Astrocyte (in vitro differentiated cells and primary cell): ENCODE measurements around the gene RNF157. TPM values are rescaled to one million over a fixed set of nuclear protein-coding genes. Genes with fewer than 3 reads are reported as not detected.

ENCODE experiments used
- DNase-seq: peaks from one replicate; pipeline ENCODE4 v3.0.0-alpha.2; 2010; ENCODE audit warnings: low read depth
- FAIRE-seq: peaks from 2 replicates; lab custom pipeline; 2011; peaks lifted over from hg19 to GRCh38; lab: Jason Lieb, UNC
- H2AFZ ChIP-seq: 2 replicates; pipeline ENCODE4 v1.6.0; 2012; ENCODE audit warnings: low read depth, low read length, inconsistent platforms
- H3K27ac ChIP-seq: 2 replicates; pipeline ENCODE4 v1.5.1; 2011; ENCODE audit warnings: low read depth, low read length, inconsistent platforms
- H3K27me3 ChIP-seq: 2 replicates; pipeline ENCODE4 v1.6.0; 2011; ENCODE audit warnings: low read length, inconsistent platforms; ENCODE audit not compliant: insufficient read depth
- H3K36me3 ChIP-seq: 2 replicates; pipeline ENCODE4 v1.5.1; 2011; ENCODE audit warnings: low read length, inconsistent platforms; ENCODE audit not compliant: insufficient read depth
- H3K4me1 ChIP-seq: 2 replicates; pipeline ENCODE4 v1.5.1; 2011; ENCODE audit warnings: low read length, inconsistent platforms; ENCODE audit not compliant: insufficient read depth
- H3K4me2 ChIP-seq: 2 replicates; pipeline ENCODE4 v1.6.0; 2012; ENCODE audit warnings: low read length, inconsistent platforms
- H3K4me3 ChIP-seq: 2 replicates; pipeline ENCODE4 v1.5.1; 2011; ENCODE audit warnings: low read depth, mild to moderate bottlenecking, low read length, inconsistent platforms; ENCODE audit not compliant: insufficient read depth
- H3K79me2 ChIP-seq: 2 replicates; pipeline ENCODE4 v1.6.0; 2012; ENCODE audit warnings: mild to moderate bottlenecking, low read length, inconsistent platforms; ENCODE audit not compliant: insufficient read depth
- H3K9ac ChIP-seq: 2 replicates; pipeline ENCODE4 v1.6.0; 2012; ENCODE audit warnings: mild to moderate bottlenecking, low read length, inconsistent platforms
- H3K9me3 ChIP-seq: 2 replicates; pipeline ENCODE4 v1.5.1; 2012; ENCODE audit warnings: low read depth, mild to moderate bottlenecking, low read length, inconsistent platforms; ENCODE audit not compliant: insufficient read depth
- H4K20me1 ChIP-seq: 2 replicates; pipeline ENCODE4 v1.6.0; 2012; ENCODE audit warnings: low read length, inconsistent platforms; ENCODE audit not compliant: insufficient read depth
- H3K27ac Mint-ChIP-seq: one replicate; pipeline ENCODE4 v1.8.0; 2021; ENCODE audit warnings: mild to moderate bottlenecking, mixed read lengths; ENCODE audit not compliant: unreplicated experiment
- H3K27me3 Mint-ChIP-seq: one replicate; pipeline ENCODE4 v1.8.0; 2021; ENCODE audit warnings: low read depth, mixed read lengths; ENCODE audit not compliant: unreplicated experiment
- H3K36me3 Mint-ChIP-seq: one replicate; pipeline ENCODE4 v1.8.0; 2021; ENCODE audit warnings: low read depth, mixed read lengths; ENCODE audit not compliant: unreplicated experiment
- H3K4me1 Mint-ChIP-seq: one replicate; pipeline ENCODE4 v1.8.0; 2021; ENCODE audit warnings: low read depth, mixed read lengths; ENCODE audit not compliant: unreplicated experiment
- H3K4me3 Mint-ChIP-seq: one replicate; pipeline ENCODE4 v1.8.0; 2021; ENCODE audit warnings: mild to moderate bottlenecking, moderate library complexity, mixed read lengths; ENCODE audit not compliant: unreplicated experiment
- H3K9me3 Mint-ChIP-seq: one replicate; pipeline ENCODE4 v1.8.0; 2021; ENCODE audit warnings: mild to moderate bottlenecking, mixed read lengths; ENCODE audit not compliant: unreplicated experiment
- EZH2 ChIP-seq: IDR thresholded peaks from 2 replicates; pipeline ENCODE4 v1.6.1; 2012; ENCODE audit warnings: mild to moderate bottlenecking, low read length, inconsistent platforms; ENCODE audit not compliant: insufficient read depth
- total RNA-seq: library from RNA; stranded (reverse); gene quantifications from 2 replicates; pipeline ENCODE4 v1.2.1, GENCODE V29; 2021
- TF ChIP-seq, protein P1 (sequence below): IDR thresholded peaks from 2 replicates; pipeline ENCODE4 v1.5.1; 2011; ENCODE audit warnings: low read depth, mild to moderate bottlenecking, inconsistent platforms, low read length, moderate library complexity; ENCODE audit not compliant: insufficient read depth

The RNF157 gene
- total RNA-seq, 1 donor from 2014 or later: 1.4 TPM

DNA sequence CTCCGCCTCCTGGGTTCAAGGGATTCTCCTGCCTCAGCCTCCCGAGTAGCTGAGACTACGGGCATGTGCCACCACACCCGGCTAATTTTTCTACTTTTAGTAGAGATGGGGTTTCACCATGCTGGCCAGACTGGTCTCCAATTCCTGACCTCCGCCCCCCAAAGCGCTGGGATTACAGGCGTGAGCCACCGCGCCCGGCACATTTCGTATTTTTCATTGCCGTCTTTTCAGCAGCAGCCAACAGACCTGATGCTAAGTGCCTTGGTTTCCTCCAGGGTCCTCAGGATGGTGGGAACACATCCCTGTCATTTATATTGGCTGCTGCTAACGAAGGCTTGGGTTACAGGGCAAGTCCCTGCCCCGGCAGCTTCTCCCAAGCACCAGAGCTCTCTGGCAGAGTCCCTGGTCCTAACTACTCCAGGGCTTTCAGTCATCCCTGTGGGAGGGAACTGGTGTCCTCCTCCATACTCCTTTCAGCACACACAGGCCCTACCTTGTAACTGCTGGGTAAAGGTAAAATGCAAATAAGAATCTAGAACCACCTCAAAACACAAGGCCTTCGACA, 1.5 kb upstream of the RNF157 start:
- DNase-seq (no peak), FAIRE-seq (no peak)
- Histone ChIP-seq H3K27ac (no peak overlapping the region), H3K27me3 (peaks cover 57% of the 10 kb centered on the region), H3K79me2 (no peaks in the 10 kb centered on the region), H4K20me1 (no peaks in the 10 kb centered on the region), H3K36me3 (no peaks in the 10 kb centered on the region), H2AFZ (no peak overlapping the region), H3K4me2 (peak overlapping the region; percentile 96), H3K9ac (no peak overlapping the region), H3K4me3 (no peak overlapping the region), H3K4me1 (peaks cover 4% of the 10 kb centered on the region), H3K9me3 (no peaks in the 10 kb centered on the region)
- H3K36me3 Mint-ChIP-seq: no peaks in the 10 kb centered on the region
- peaks cover 5% of the 10 kb centered on the region for H3K4me1 Mint-ChIP-seq
- no peak for TF ChIP-seq EZH2
- H3K27ac Mint-ChIP-seq: no peak overlapping the region
- H3K9me3 Mint-ChIP-seq: no peaks in the 10 kb centered on the region
- H3K27me3 Mint-ChIP-seq: peaks cover 61% of the 10 kb centered on the region
- H3K4me3 Mint-ChIP-seq: peak overlapping the region; percentile 82

DNA sequence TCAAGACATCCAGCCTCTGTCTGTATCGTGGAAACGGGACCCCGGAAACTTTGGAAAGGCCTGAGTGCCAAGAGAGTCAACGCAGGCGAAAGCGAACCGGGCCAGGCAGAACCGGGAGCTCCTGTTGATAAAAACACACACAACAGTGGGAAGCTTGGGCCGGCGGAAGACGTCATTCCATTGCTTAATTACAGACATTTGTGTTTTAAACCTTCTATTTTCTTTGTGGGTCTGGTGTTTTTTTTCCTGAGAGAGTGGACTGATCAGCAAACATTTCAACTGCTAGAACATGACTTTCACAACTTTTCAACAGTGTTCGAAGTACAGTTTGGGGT, 878 bp upstream of the RNF157 start:
- Histone ChIP-seq H3K36me3 (no peaks in the 10 kb centered on the region), H3K9me3 (no peaks in the 10 kb centered on the region), H3K79me2 (no peaks in the 10 kb centered on the region), H3K4me3 (peak overlapping the region; percentile 66), H3K27ac (no peak overlapping the region), H4K20me1 (no peaks in the 10 kb centered on the region), H3K4me2 (peak overlapping the region; percentile 96), H3K27me3 (peaks cover 51% of the 10 kb centered on the region), H3K9ac (peak overlapping the region; percentile 67), H2AFZ (peak overlapping the region; percentile 85), H3K4me1 (peaks cover 4% of the 10 kb centered on the region)
- TF ChIP-seq, protein P1, sequence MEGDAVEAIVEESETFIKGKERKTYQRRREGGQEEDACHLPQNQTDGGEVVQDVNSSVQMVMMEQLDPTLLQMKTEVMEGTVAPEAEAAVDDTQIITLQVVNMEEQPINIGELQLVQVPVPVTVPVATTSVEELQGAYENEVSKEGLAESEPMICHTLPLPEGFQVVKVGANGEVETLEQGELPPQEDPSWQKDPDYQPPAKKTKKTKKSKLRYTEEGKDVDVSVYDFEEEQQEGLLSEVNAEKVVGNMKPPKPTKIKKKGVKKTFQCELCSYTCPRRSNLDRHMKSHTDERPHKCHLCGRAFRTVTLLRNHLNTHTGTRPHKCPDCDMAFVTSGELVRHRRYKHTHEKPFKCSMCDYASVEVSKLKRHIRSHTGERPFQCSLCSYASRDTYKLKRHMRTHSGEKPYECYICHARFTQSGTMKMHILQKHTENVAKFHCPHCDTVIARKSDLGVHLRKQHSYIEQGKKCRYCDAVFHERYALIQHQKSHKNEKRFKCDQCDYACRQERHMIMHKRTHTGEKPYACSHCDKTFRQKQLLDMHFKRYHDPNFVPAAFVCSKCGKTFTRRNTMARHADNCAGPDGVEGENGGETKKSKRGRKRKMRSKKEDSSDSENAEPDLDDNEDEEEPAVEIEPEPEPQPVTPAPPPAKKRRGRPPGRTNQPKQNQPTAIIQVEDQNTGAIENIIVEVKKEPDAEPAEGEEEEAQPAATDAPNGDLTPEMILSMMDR: no peak
- peak; percentile 5 for TF ChIP-seq EZH2
- peak overlapping the region; percentile 82 for H3K4me3 Mint-ChIP-seq
- H3K9me3 Mint-ChIP-seq: no peaks in the 10 kb centered on the region
- H3K4me1 Mint-ChIP-seq: no peaks in the 10 kb centered on the region
- H3K27me3 Mint-ChIP-seq: peaks cover 56% of the 10 kb centered on the region
- no peak overlapping the region for H3K27ac Mint-ChIP-seq
- no peaks in the 10 kb centered on the region for H3K36me3 Mint-ChIP-seq
- FAIRE-seq (no peak), DNase-seq (no peak)

DNA sequence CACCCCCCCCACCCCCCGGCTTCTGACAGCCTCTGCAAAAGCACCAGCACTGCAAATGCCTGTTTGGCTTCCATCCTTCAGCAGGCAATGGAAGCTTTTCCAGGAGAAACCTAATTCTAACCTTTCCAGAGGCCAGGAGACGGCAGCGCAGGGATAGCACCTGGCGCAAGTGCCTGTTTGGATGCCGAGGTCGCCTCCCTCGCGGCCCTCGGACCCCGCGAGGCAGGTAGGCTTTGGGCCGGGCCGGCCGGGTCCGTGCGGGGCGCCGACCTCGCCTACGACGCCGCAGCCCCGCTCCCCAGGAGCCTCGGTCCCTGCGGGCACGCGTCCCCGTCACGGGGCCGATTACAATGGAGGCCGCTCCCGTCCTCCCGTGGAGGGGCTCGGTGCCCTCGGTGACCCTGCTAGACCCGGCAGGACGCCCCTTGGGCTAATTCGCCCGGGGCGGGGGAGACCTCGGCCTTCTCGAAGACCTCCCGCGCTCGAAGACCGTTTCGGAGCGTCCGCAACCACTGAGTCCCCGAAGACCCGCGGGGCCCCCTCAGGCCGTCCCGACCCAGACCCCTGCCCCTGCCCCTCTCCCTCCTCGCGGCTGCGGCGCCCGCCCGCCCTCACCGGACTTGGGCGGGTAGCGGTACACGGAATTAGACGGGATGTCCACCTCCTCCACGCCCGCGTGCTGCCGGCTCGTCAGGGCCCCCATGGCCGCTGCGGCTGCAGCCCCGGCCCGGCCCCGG, 587 bp downstream of the RNF157 start:
- no peak for FAIRE-seq
- H3K4me3 ChIP-seq: peak overlapping the region; percentile 17
- peaks cover 45% of the 10 kb centered on the region for H3K27me3 Mint-ChIP-seq

More for the DNA sequence above, 587 bp downstream of the RNF157 start:
- Histone ChIP-seq H2AFZ (peak overlapping the region; percentile 69), H3K36me3 (no peaks in the 10 kb centered on the region), H3K9ac (no peak overlapping the region), H4K20me1 (no peaks in the 10 kb centered on the region), H3K27ac (no peak overlapping the region), H3K79me2 (no peaks in the 10 kb centered on the region), H3K4me2 (peak overlapping the region; percentile 96), H3K4me1 (peaks cover 4% of the 10 kb centered on the region), H3K27me3 (peaks cover 45% of the 10 kb centered on the region), H3K9me3 (no peaks in the 10 kb centered on the region)
- peak; percentile 100 for TF ChIP-seq EZH2
- TF ChIP-seq, protein P1: no peak
- H3K27ac Mint-ChIP-seq: no peak overlapping the region
- no peaks in the 10 kb centered on the region for H3K4me1 Mint-ChIP-seq
- no peaks in the 10 kb centered on the region for H3K9me3 Mint-ChIP-seq
- no peak for DNase-seq
- H3K36me3 Mint-ChIP-seq: no peaks in the 10 kb centered on the region
- peak overlapping the region; percentile 80 for H3K4me3 Mint-ChIP-seq
